AG09319 (cell line): ENCODE measurements around the gene NKIRAS1.
"Not testable (repeated sequence)": the region's sequence is repeated elsewhere in the genome, so short reads cannot be mapped to it uniquely, and the experiment has no call there.

Source experiments
- DNase-seq: peaks from one replicate; pipeline ENCODE4 v3.0.0-alpha.2; 2010; ENCODE audit warnings: low read depth; ENCODE audit errors: extremely low read depth
- CTCF ChIP-seq: IDR thresholded peaks from 2 replicates; pipeline ENCODE4 v1.5.1; 2011; ENCODE audit warnings: low read depth, mild to moderate bottlenecking, inconsistent platforms, low read length, moderate library complexity

NKIRAS1 gene

GRCh38 chr3:23859839-23860382, 56.9 kb downstream of the NKIRAS1 start:
- DNase-seq = no peak
- no peak for TF ChIP-seq CTCF

GRCh38 chr3:23859012-23859743, 57.6 kb downstream of the NKIRAS1 start:
- TF ChIP-seq CTCF = no peak
- DNase-seq = no peak

GRCh38 chr3:23856286-23856685, 60.5 kb downstream of the NKIRAS1 start:
- DNase-seq = no peak
- no peak for TF ChIP-seq CTCF

- not testable (repeated sequence) for DNase-seq
Observed at GRCh38 chr3:23849462-23849861, 67.3 kb downstream of the NKIRAS1 start.

GRCh38 chr3:23845326-23846216, 71.2 kb downstream of the NKIRAS1 start:
- DNase-seq = no peak
- TF ChIP-seq CTCF = no peak

GRCh38 chr3:23843869-23844268, 72.9 kb downstream of the NKIRAS1 start:
- no peak for TF ChIP-seq CTCF
- DNase-seq = no peak
